H1 (cell line): ENCODE measurements around the gene KCNQ1.

Experiments
- EGR1 ChIP-seq: IDR thresholded peaks from 2 replicates; pipeline ENCODE4 v1.6.1; 2011; ENCODE audit warnings: low read depth, low read length, borderline replicate concordance
- PHF8 ChIP-seq: fragments of 200-600 bp; sonication (generic); conservative IDR thresholded peaks from 2 replicates; pipeline ENCODE4 v1.7.1; 2012; ENCODE audit warnings: low read depth, mild to moderate bottlenecking, inconsistent platforms, low read length, moderate library complexity
- SUZ12 ChIP-seq: fragments of 200-600 bp; sonication (generic); IDR thresholded peaks from 2 replicates; pipeline ENCODE4 v1.6.1; 2012; ENCODE audit warnings: mild to moderate bottlenecking, inconsistent platforms, low read length, moderate library complexity, mixed read lengths

GRCh38 chr11:2572491-2573239 lies 127.9 kb downstream of the KCNQ1 start:
- no peak for TF ChIP-seq SUZ12
- TF ChIP-seq EGR1: no peak
- no peak for TF ChIP-seq PHF8
